ENCODE data around the gene ZNF683.
"Not testable (repeated sequence)": the region's sequence is repeated elsewhere in the genome, so short reads cannot be mapped to it uniquely, and the experiment has no call there.

Gene ZNF683

DNA sequence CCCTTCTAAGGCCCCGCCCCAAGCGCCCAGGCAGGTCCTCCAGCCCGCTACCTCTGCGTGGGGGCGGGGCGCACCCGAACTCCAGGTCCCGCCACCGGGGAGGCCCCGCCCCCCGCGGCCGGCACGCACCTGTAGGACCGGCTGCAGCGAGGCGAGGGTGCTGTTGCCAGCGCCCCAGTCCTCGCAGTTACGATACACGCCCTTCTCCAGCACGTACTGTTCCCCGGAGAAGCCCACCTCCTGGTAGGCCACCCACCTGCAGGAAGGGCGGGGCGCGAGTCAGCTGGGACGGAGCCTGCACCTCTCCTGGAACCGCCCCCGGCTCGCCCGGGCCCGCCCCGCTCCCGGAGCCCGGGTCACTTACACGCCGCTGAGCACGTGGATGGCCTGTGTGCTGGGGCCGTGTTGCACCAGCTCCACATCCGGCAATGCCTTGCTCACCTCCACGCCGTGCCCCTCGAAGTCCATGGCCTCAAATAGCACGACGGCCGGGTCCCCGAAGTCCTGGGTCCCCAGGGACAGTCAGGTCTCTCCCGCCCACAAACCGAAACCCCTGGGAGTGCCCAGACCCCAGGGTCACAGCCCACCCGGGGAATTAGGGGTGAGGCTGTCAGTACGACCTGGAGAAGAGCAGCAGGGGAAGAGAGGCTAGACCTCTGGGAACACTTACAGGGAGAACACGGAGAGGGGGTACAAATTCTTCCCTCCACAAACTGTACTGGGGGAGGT lies 35.9 kb downstream of the ZNF683 start:
- DNase-seq (ENCODE audit: low read depth), result no peak

DNA sequence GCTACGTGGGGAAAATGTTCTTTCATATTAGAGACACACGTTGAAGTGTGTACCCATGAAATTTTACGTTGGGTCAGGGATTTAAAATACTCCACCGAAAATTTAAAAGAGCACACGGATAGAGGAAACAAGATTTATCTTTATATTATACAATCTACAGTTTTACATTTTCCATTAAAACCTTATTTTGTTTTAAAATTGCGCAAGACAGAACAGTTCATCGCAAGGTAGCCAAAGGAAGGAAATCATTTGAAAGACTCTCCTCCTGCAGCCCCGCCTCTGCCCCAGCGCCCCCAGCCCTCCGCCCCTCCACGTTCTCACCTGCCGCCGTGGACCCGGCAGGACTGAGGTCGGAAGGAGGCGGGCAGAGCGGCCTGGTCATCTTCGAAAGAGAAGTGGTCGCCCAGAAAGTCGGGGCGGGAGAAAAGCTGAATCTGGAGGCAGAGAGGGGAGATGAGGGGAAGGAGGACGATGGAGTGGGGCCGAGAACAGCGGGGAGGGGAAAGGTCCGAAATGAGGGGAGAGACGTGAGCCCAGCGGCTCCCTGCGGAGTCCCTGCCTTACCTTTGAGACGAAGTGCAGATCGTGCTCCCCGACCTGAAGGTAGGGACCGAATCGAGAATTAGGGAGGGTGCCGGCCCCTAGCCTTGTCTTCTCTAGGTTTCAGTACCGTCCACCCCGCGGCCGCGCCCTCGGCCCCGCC lies 36.6 kb downstream of the ZNF683 start:
- no peak for DNase-seq (ENCODE audit: low read depth)

DNA sequence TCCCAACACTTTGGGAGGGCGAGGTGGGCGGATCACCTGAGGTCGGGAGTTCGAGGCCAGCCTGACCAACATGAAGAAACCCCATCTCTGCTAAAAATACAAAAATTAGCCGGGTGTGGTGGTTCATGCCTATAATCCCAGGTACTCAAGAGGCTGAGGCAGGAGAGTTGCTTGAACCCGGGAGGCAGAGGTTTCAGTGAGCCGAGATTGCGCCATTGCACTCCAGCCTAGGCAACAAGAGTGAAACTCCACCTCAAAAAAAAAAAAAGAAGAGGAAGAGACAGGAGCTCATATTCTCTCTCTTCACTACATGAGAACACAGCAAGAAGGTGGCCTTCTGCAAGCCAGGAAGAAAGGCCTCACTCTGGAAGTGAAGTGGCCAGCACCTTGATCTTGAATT lies 39.2 kb downstream of the ZNF683 start:
- not testable (repeated sequence) for DNase-seq (ENCODE audit: low read depth)

DNA sequence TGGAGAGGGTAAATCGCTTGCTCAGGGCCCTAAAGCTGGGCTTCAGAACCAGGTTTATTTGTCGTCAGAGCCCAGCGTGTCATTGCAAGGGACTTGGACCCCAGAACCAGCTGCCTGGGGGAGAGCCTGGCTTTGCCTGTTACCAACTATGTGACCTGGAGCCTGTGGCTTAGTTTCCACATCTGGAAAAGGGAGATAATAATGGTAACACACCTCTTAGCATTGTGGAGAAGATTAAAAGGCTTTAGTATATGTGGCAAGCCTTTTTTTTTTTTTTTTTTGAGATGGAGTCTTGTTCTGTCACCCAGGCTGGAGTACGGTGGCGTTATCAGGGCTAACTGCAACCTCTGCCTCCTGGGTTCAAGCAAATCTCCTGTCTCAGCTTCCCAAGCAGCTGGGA lies 42.3 kb downstream of the ZNF683 start:
- DNase-seq (ENCODE audit: low read depth), result no peak

DNA sequence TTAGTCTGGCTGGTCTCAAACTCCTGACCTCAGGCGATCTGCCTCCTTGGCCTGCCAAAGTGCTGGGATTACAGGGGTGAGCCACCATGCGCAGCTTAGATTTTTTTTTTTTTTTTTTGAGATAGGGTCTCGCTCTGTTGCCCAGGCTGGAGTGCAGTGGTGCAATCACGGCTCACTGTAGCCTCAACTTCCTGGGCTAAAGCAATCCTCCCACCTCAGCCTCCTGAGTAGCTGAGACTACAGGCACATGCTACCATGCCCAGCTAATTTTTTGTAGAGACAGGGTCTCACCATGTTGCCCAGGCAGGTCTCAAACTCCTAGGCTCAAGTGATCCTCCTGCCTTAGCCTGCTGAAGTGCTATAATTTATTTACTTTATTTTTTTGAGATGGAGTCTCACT lies 43.2 kb downstream of the ZNF683 start:
- DNase-seq (ENCODE audit: low read depth), result not testable (repeated sequence)

DNA sequence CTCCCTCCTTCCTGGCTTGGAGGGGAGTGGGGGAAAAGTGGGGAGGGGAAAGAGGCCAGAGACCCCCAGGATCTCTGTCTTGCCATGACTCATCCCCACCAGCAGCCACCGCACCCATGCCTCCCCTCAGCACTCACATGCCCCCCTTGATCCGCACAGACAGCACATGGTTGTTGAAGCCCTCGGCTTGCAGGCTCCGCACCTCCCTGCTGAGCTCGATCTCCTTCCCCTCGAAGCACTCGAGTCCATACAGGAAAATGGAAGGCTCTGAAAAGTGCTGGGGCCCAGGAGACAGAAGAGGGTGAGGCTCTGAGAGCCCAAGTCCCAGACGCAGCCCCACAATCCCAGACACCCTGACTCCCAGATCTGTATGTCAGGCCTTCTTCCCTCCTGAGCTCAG lies 44.0 kb downstream of the ZNF683 start:
- DNase-seq (ENCODE audit: low read depth), result no peak

DNA sequence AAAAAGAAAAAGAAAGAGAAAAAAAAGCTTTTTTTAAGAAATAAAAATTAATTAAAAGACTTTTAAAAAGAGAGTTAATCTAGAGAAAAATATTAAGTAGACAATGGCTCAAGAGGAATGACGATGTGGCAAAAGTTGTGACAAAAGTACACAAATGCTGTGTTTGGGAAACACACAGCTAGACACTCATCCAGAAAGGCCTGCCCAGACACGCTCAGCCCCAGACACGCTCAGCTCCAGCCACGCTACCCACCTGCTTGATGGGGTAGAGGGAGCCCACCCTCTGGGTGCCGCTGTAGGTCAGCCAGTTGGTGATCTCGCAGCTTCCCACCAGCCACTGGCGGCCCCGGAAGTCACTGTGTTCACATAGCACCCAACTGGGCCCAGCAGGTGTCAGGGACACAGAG lies 44.6 kb downstream of the ZNF683 start:
- DNase-seq (ENCODE audit: low read depth), result no peak

DNA sequence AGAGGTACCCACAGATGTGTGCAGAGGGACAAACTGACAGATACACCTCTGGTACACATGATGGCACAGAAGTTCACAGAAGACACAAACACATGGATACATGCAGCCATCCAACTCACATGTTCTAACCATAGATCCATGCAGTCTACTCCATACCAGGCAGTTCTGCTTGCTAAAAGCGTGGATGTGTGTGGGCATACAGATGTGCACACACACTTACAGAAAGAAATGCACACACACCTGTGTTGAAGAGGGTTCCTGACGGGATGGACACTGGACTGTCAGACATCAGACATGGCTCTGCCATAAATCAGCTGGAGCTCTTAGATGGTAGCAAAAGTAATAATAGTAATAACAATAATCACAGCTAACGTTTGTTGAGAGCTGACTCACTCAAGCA lies 48.0 kb downstream of the ZNF683 start:
- no peak for DNase-seq (ENCODE audit: low read depth)

DNA sequence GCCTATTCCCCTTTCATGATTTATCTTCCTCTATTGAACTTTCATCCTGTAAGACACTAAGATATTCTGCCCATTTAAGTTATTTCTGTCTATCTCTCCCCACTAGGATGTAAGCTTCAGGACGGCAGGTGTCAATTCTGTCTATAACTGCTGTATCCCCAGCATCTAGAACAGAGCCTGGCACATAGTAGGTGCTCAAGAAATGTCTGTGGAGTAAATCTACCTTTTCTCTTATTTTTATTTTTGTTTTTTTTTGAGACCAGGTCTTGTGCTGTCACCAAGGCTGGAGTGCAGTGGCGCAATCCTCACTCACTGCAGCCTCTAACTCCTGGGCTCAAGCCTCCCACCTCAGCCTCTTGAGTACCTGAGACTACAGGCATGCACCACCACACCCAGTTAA lies 49.2 kb downstream of the ZNF683 start:
- DNase-seq (ENCODE audit: low read depth), result no peak

DNA sequence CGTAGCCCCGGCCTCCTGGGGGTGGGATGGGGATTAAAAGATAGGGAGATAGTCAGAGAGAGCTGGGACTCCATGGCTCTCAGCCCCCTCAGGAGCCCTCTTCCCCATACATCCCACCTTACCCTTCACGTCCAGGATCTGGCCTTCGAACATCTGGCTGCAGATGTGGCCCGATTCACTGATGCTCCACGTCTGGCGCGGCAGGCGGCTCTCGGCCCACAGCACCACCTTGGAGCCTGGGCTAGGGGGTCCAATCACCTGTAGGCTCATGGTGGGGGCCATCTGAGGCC lies 50.6 kb downstream of the ZNF683 start:
- DNase-seq (ENCODE audit: low read depth), result no peak

DNA sequence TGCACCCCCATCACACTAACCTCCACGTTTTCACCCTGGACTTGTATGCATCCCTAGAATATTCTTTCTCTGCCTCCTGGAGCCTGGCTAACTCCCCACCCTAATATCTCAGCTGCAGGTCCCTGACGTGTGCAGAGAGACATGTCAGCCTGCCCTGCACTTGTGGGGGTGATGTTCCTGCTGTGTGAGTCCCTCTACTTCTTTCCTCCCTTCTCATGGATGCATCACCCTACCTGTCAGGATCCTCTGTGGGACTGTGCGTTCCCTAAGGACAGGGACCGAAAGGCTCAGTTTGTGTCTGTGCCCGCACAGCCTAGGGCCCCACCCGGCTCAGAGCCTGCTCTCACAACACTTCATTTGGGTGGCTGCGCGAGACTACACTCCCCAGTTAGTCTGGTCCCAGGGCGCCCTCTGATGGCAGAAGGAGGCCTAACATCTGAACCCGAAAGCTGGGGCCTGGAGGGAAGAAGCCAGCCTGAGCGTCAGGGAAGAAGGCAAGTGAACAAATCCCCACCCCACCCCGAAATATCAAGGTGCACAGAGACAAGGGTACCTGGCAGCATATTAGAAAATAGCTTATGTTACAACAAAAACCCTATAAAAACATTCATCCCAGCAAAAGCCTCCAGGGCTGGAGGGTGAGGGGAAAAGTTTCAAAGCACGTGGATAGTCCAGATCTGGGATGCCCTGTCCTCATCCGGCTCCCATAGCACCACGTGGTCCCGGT lies 51.1 kb downstream of the ZNF683 start:
- DNase-seq (ENCODE audit: low read depth), result peak; percentile 63

DNA sequence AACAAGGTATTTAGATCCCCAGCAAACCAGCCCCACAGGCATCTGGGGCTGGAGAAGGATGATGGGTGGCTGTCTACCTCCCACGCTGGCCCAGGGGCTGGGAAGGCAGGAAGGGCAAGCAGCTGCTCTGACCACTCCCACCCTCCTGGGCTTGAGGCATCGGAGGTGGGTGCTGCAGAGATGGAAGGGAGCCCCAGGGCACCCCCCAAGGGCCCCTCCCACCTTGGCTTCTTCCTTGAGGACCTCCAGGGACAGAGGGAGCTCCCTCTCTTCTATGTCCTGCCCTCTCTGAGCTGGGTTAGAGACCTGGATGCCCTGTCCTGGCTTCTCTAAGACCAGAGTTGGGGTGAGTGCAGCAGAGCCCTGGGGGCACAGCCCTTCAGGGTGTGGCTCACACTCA lies 51.7 kb downstream of the ZNF683 start:
- no peak for DNase-seq (ENCODE audit: low read depth)

DNA sequence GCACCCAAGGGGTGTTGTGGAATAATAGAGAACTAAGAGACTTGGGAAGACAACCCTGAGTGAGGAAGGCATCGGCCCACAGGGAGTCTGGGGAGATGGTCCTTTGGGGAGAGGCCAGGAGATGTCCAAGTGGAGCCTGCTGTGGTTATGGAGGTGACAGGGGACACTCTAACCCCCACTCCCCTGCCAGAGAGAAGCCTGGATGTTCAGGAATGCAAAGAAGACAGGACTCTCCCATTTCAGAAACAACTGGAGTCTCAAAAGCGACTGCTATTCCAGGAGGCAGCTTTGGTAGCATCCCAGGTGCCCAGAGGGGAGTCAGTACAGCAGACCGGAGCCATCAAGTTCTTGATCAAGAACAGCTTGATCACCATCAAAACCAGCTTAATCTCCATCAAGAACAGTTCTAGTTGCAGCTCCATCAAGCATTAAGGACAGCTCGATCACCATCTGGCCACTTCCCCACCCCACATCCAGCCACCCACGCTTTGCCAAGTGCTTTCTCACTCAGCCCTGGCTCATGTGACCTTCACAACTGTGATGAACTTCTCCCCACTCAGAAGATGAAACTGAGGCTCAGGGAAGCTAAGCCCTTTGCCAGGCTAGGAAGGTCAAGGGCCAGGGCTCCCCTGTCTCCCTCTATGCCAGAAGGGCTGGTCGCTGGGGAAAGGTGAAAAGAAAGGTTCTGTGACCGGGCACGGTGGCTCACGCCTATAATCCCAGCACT lies 54.0 kb downstream of the ZNF683 start:
- DNase-seq (ENCODE audit: low read depth), result no peak

DNA sequence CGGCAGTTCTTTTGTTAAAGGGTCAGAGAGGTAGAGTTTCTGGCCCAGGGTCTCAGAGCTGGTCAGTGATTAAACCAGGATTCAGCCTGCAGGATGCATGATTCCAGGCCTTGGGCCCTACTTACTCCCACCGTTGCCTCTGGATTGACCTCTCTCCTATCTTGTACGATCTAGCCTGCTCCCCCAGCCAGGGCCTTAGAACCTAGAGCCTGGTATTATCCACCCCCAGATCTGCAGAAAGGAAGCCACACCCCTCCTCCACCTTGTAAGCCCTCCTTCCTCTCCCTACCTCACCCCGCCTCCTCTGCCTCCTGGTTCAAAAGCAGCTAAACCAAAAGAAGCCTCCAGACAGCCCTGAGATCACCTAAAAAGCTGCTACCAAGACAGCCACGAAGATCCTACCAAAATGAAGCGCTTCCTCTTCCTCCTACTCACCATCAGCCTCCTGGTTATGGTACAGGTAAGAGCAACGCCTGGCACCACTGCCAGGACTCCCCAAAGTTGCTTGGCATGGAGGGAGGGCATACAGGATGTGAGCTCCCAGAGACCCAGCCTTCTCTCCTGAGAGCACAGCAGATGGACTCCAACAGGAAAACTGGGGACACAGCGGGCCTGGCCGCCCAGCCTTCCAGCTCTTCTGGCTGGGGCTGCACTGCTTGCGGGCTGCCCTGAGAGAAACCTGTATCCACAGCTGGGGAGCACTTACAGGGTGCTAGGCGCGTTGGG lies 54.8 kb downstream of the ZNF683 start, which contains the start of gene CD52:
TSS of gene CD52 (plus strand) at position 347 of the 726 bp plus-strand sequence. CDS start at position 407, 60 bp downstream.
- no peak for DNase-seq (ENCODE audit: low read depth)

DNA sequence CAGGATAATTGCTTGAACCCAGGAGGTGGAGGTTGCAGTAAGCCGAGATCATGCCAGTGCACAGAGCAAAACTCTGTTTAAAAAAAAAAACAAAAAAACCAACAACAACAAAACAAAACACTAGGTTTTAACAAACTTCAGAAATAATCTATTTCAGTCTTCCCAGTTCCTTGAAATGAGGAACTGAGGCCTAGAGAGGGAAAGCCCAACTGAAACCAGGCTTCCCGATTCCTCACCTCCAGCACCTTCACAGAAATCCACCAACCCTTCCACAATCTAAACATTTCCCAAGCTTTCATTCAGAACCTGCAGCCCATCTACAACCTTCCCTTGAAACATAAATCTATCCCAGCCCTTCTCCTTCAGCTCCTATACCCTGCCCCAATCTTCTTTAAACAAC lies 55.4 kb downstream of the ZNF683 start:
- DNase-seq (ENCODE audit: low read depth), result no peak

DNA sequence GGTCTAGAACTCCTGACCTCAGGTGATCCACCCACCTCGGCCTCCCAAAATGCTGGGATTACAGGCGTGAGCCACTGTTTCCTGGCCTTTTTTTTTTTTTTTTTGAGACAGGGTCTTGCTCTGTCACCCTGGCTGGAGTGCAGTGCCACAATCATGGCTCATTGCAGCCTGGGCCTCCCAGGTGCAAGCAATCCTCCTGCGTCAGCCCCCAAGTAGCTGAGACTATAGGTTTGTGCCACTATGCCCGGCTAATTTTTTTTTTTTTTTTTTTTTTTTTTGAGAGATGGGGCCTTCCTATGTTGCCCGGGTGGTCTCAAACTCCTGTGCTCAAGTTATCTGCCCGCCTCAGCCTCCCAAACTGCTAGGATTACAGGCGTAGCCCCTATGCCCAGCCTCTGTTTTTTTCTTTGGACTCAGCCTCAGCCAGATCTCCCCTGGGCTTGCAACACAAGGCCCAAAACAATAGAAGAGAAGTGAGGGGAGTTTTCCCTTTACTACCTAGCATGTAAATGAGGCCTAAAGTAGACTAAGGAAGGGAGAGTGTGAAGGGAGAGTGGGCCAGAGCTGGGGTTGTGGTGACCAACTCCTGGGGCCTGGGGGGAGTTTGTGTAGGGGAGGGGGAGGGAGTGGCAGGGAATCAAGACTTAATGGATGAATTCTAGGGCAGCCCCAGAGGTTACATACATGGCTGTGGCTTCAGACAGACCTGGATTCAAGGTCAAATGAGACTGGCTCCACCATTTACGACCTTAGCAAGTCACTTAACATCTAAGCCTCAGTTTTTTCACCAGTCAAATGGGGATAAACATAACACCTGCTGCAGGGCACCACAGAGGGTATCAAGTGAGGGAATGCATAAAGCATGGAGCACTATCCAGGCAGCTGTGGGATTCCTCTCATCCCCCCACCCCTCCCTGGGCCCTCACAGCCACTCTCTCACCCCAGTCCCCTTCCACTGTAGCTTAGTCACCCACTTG lies 56.4 kb downstream of the ZNF683 start:
- DNase-seq (ENCODE audit: low read depth), result no peak

DNA sequence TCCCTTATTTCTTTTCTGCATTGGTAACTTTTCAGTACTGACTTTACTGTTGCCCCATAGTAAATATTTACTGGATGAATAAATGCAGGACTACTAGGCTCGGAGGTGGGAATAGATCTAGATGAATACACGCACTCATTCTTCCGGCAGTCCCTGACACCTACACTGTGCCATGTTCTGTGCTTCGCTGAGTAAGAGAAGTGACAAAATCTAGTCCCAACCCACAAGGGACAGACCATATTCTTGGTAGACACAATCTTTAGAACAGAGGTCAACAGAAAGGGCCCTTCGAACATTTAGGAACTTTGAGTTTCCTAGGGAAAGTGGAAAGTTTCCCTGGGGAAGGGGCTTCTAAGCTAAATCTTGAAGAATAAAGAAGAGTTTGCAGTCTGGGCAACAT lies 58.0 kb downstream of the ZNF683 start:
- DNase-seq (ENCODE audit: low read depth), result no peak

Data from GM04504 (cell line).